Measurements from ENCODE around the gene FAT1.

Gene FAT1

GRCh38 chr4:186725469-186726425 lies 2.1 kb upstream of the FAT1 start:
- DNase-seq (ENCODE audit: low read depth): no peak

GRCh38 chr4:186724864-186725468 lies 1.3 kb upstream of the FAT1 start:
- DNase-seq (ENCODE audit: low read depth): no peak

GRCh38 chr4:186724058-186724863 lies 605 bp upstream of the FAT1 start:
- no peak for DNase-seq (ENCODE audit: low read depth)

GRCh38 chr4:186722796-186723291 lies 812 bp downstream of the FAT1 start:
- no peak for DNase-seq (ENCODE audit: low read depth)

GRCh38 chr4:186719925-186720694 lies 3.5 kb downstream of the FAT1 start:
- no peak for DNase-seq (ENCODE audit: low read depth)

- DNase-seq (ENCODE audit: low read depth): no peak
Observed at GRCh38 chr4:186717556-186717955, 6.1 kb downstream of the FAT1 start.

GRCh38 chr4:186715077-186715476 lies 8.6 kb downstream of the FAT1 start:
- no peak for DNase-seq (ENCODE audit: low read depth)

- no peak for DNase-seq (ENCODE audit: low read depth)
Observed at GRCh38 chr4:186714006-186714675, 9.5 kb downstream of the FAT1 start.

GRCh38 chr4:186712690-186713089 lies 11.0 kb downstream of the FAT1 start:
- no peak for DNase-seq (ENCODE audit: low read depth)

GRCh38 chr4:186710521-186711119 lies 13.0 kb downstream of the FAT1 start:
- no peak for DNase-seq (ENCODE audit: low read depth)

GRCh38 chr4:186709517-186709916 lies 14.1 kb downstream of the FAT1 start:
- no peak for DNase-seq (ENCODE audit: low read depth)

GRCh38 chr4:186708554-186708953 lies 15.1 kb downstream of the FAT1 start:
- no peak for DNase-seq (ENCODE audit: low read depth)

GRCh38 chr4:186707996-186708395 lies 15.7 kb downstream of the FAT1 start:
- DNase-seq (ENCODE audit: low read depth): no peak

- no peak for DNase-seq (ENCODE audit: low read depth)
Observed at GRCh38 chr4:186707574-186707973, 16.1 kb downstream of the FAT1 start.

- no peak for DNase-seq (ENCODE audit: low read depth)
Observed at GRCh38 chr4:186704057-186704456, 19.6 kb downstream of the FAT1 start.

- no peak for DNase-seq (ENCODE audit: low read depth)
Observed at GRCh38 chr4:186703510-186703909, 20.1 kb downstream of the FAT1 start.

GRCh38 chr4:186702940-186703339 lies 20.7 kb downstream of the FAT1 start:
- no peak for DNase-seq (ENCODE audit: low read depth)

- no peak for DNase-seq (ENCODE audit: low read depth)
Observed at GRCh38 chr4:186702297-186702696, 21.4 kb downstream of the FAT1 start.

- no peak for DNase-seq (ENCODE audit: low read depth)
Observed at GRCh38 chr4:186701788-186702187, 21.9 kb downstream of the FAT1 start.

- DNase-seq (ENCODE audit: low read depth): no peak
Observed at GRCh38 chr4:186701273-186701672, 22.4 kb downstream of the FAT1 start.

GRCh38 chr4:186700746-186701145 lies 22.9 kb downstream of the FAT1 start:
- no peak for DNase-seq (ENCODE audit: low read depth)

Measured in stimulated activated CD8-positive, alpha-beta memory T cell treated with anti-CD3 and anti-CD28 coated beads, Interleukin-15, amount 100 ng/mL, for 24 hours (primary cell).